CD4-positive, alpha-beta T cell (primary cell): Measurements from ENCODE around the gene THADA. TPM values are rescaled to one million over a fixed set of nuclear protein-coding genes. Genes with fewer than 3 reads are reported as not detected.

ENCODE experiments used
- ATAC-seq: fragments of 200-7000 bp; cut with Tn5 transposase; one replicate; pipeline ENCODE4 v1.10.0; 2022; ENCODE audit warnings: mild to moderate bottlenecking; ENCODE audit not compliant: poor library complexity
- CTCF ChIA-PET: fragments of 350-600 bp; sonication (Branson Sonifier 250); formaldehyde crosslinking; loops from one replicate; lab custom pipeline; 2021; ENCODE audit warnings: antibody characterized with exemption, inconsistent platforms; lab: Charles Lee
- POLR2A ChIA-PET: fragments of 350-600 bp; sonication (Branson Sonifier 250); formaldehyde crosslinking; loops from one replicate; lab custom pipeline; 2021; ENCODE audit warnings: antibody characterized with exemption, inconsistent platforms; lab: Charles Lee
- DNase-seq, 14 experiments: peaks; one replicate each; pipeline ENCODE4 v3.0.0-alpha.2; 2013 to 2020; ENCODE audit warnings: mixed read lengths in 2 of 14
- H3K27ac ChIP-seq, 2 donors: one replicate each; pipeline versions ENCODE4 v1.5.1 to v1.7.0; 2013; ENCODE audit warnings: low read length in 2 of 2, low read depth in 1 of 2, mild to moderate bottlenecking in 1 of 2
- H3K27me3 ChIP-seq, 2 experiments: 1 replicate in 1 of 2; 2 replicates in 1 of 2; pipeline versions ENCODE4 v1.6.1 to v1.7.0; 2013; ENCODE audit warnings: low read length in 2 of 2, control low read depth in 1 of 2, mild to moderate bottlenecking in 1 of 2, moderate library complexity in 1 of 2; ENCODE audit not compliant: insufficient read depth in 2 of 2, control insufficient read depth in 1 of 2
- H3K36me3 ChIP-seq: one replicate; pipeline ENCODE4 v1.6.1; 2013; ENCODE audit warnings: low read length, control low read depth; ENCODE audit not compliant: insufficient read depth
- H3K4me1 ChIP-seq: one replicate; pipeline ENCODE4 v1.6.1; 2013; ENCODE audit warnings: low read length, control low read depth; ENCODE audit not compliant: insufficient read depth
- H3K4me3 ChIP-seq: one replicate; pipeline ENCODE4 v1.5.1; 2013; ENCODE audit warnings: mild to moderate bottlenecking, low read length, moderate library complexity
- H3K9me3 ChIP-seq, 2 experiments: 1 replicate in 1 of 2; 2 replicates in 1 of 2; pipeline versions ENCODE4 v1.6.1 to v1.7.0; 2013; ENCODE audit warnings: low read length in 2 of 2, mild to moderate bottlenecking in 2 of 2, control low read depth in 1 of 2, moderate library complexity in 1 of 2; ENCODE audit not compliant: control insufficient read depth in 1 of 2, insufficient read depth in 1 of 2
- H3K27ac Mint-ChIP-seq: one replicate; pipeline ENCODE4 v1.8.0; 2020; ENCODE audit warnings: mixed read lengths
- H3K27me3 Mint-ChIP-seq: one replicate; pipeline ENCODE4 v1.8.0; 2021; ENCODE audit warnings: mixed read lengths
- H3K36me3 Mint-ChIP-seq: one replicate; pipeline ENCODE4 v1.8.0; 2021; ENCODE audit warnings: low read depth, mixed read lengths
- H3K4me1 Mint-ChIP-seq: one replicate; pipeline ENCODE4 v1.8.0; 2021; ENCODE audit warnings: low read depth, mixed read lengths
- H3K4me3 Mint-ChIP-seq: one replicate; pipeline ENCODE4 v1.8.0; 2020; ENCODE audit warnings: mild to moderate bottlenecking, mixed read lengths
- H3K9me3 Mint-ChIP-seq: one replicate; pipeline ENCODE4 v1.8.0; 2020; ENCODE audit warnings: mixed read lengths
- CTCF ChIP-seq: fragments of 200-600 bp; IDR thresholded peaks from one replicate; pipeline ENCODE4 v1.8.0; 2022; ENCODE audit warnings: antibody characterized with exemption, mild to moderate bottlenecking
- intact Hi-C, 2 experiments: fragments of 100-400 bp; cut with DNase I in 1 of 2; cut with micrococcal nuclease in 1 of 2; formaldehyde crosslinking; loops; one replicate each; pipeline versions ENCODE4 v1.15.1 to v1.9.0; 2023 to 2025; cut with DNase I, micrococcal nuclease
- total RNA-seq, 174 experiments: library from RNA in 2 of 174; stranded (reverse) in 2 of 174; gene quantifications; one replicate each; pipeline ENCODE4 v1.2.3 and lab custom pipeline; 2021 to 2026

THADA gene
- total RNA-seq, 2 experiments from 2014 or later, result 29.3 to 32.9 TPM

- no peaks in the 10 kb centered on the region for H3K9me3 Mint-ChIP-seq
- Histone ChIP-seq H3K4me3 (no peak overlapping the region), H3K27me3 (no peaks in the 10 kb centered on the region), H3K27ac (no peak overlapping the region), H3K36me3 (no peaks in the 10 kb centered on the region), H3K4me1 (no peaks in the 10 kb centered on the region), H3K9me3 (no peaks in the 10 kb centered on the region)
- peaks cover 25% of the 10 kb centered on the region for H3K4me1 Mint-ChIP-seq
- intact Hi-C loops, result no loop called here
- peaks cover 32% of the 10 kb centered on the region for H3K36me3 Mint-ChIP-seq
- no peak overlapping the region for H3K4me3 Mint-ChIP-seq
- no peak for ATAC-seq
- TF ChIP-seq CTCF, result no peak
- ChIA-PET CTCF (no interaction called here), POLR2A (no interaction called here)
- no peak overlapping the region for H3K27ac Mint-ChIP-seq
- no peak for DNase-seq
- H3K27me3 Mint-ChIP-seq, result no peaks in the 10 kb centered on the region
Measured at GRCh38 chr2:43384143-43384542, 211.7 kb downstream of the THADA start.

DNA sequence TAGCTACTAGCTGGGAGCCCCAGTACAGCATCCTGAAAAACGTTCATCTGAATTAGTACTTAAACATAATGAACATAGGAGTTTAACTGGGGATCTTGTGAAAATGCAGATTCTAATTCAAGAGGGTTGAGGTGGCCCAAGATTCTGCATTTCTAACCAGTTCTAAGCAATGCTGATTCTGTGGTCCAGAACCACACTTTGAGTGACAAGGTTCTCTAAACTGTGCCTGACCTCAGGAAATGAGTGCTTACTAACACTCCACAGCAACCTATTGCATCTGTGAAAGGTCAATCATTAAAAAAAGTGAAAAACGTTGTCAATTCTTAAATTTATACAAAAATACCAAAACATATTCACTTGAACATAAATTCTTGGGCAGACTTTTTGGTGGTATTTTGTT, 212.3 kb downstream of the THADA start:
- intact Hi-C loops, result no loop called here
- Mint-ChIP-seq H3K4me1 (peaks cover 19% of the 10 kb centered on the region), H3K27me3 (no peaks in the 10 kb centered on the region), H3K4me3 (no peak overlapping the region), H3K27ac (no peak overlapping the region), H3K9me3 (no peaks in the 10 kb centered on the region), H3K36me3 (peaks cover 38% of the 10 kb centered on the region)
- Histone ChIP-seq H3K4me1 (no peaks in the 10 kb centered on the region), H3K27me3 (no peaks in the 10 kb centered on the region), H3K27ac (no peak overlapping the region), H3K36me3 (no peaks in the 10 kb centered on the region), H3K4me3 (no peak overlapping the region), H3K9me3 (no peaks in the 10 kb centered on the region)
- ATAC-seq (no peak), DNase-seq (no peak)
- ChIA-PET POLR2A (no interaction called here), CTCF (no interaction called here)
- TF ChIP-seq CTCF, result no peak

DNA sequence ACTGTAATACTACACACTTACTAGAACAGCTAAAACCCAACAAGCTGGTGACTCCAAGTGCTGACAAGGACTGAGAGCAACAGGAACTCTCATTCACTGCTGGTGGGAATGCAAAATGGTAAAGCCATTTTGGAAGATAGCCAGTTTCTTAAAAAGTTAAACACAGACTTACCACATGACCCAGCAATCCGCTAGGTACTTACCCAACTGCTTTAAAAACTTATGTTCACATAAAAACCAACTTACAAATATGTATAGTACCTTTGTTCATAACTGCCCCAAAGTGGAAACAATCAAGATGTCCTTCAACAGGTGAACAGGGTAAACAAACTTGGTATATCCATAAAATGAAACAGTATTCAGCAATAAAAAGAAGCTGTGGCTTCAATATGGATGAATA, 216.3 kb downstream of the THADA start:
- ChIA-PET POLR2A (no interaction called here), CTCF (no interaction called here)
- H3K4me1 Mint-ChIP-seq, result peaks cover 8% of the 10 kb centered on the region
- no peaks in the 10 kb centered on the region for H3K4me1 ChIP-seq
- peaks cover 3% of the 10 kb centered on the region for H3K36me3 ChIP-seq
- H3K27ac ChIP-seq, result no peak overlapping the region
- intact Hi-C loops, result no loop called here
- peaks cover 49% of the 10 kb centered on the region for H3K36me3 Mint-ChIP-seq
- H3K27ac Mint-ChIP-seq, result no peak overlapping the region
- no peaks in the 10 kb centered on the region for H3K9me3 Mint-ChIP-seq
- H3K27me3 ChIP-seq, result no peaks in the 10 kb centered on the region
- H3K4me3 ChIP-seq, result no peak overlapping the region
- ATAC-seq (no peak), DNase-seq (no peak)
- no peak overlapping the region for H3K4me3 Mint-ChIP-seq
- H3K27me3 Mint-ChIP-seq, result no peaks in the 10 kb centered on the region
- no peak for TF ChIP-seq CTCF
- no peaks in the 10 kb centered on the region for H3K9me3 ChIP-seq
